K562 (cell line): ENCODE measurements around the gene ZNF516. TPM values are rescaled to one million over a fixed set of nuclear protein-coding genes. Genes with fewer than 3 reads are reported as not detected.

Source experiments
- CHD2 ChIP-seq: IDR thresholded peaks from 2 replicates; pipeline ENCODE4 v1.6.1; 2011; ENCODE audit warnings: low read depth, low read length
- EP300 ChIP-seq: IDR thresholded peaks from 2 replicates; pipeline ENCODE4 v1.6.1; 2012; ENCODE audit warnings: low read length, improper control_type of control experiment
- GTF2F1 ChIP-seq: IDR thresholded peaks from 2 replicates; pipeline ENCODE4 v1.6.1; 2011; ENCODE audit warnings: low read depth, low read length, improper control_type of control experiment
- HDAC8 ChIP-seq: fragments of 450-650 bp; IDR thresholded peaks from 2 replicates; pipeline ENCODE4 v1.6.1; 2016; ENCODE audit warnings: mild to moderate bottlenecking, missing genetic modification characterization, moderate library complexity, missing compliant biosample characterization
- HDGF ChIP-seq: fragments of 450-650 bp; IDR thresholded peaks from 2 replicates; pipeline ENCODE4 v1.6.1; 2016
- HNRNPUL1 ChIP-seq: fragments of 200-400 bp; formaldehyde crosslinking; IDR thresholded peaks from 2 replicates; pipeline ENCODE4 v1.6.1; 2017; ENCODE audit warnings: low read length
- KDM4B ChIP-seq, 2 experiments: fragments of 450-650 bp in 1 of 2; sonication (generic) in 1 of 2; IDR thresholded peaks; 2 replicates each; pipeline ENCODE4 v1.6.1; 2016 to 2017; ENCODE audit warnings: borderline replicate concordance in 2 of 2, antibody characterized with exemption in 1 of 2, low read depth in 1 of 2, mild to moderate bottlenecking in 1 of 2
- KDM5B ChIP-seq: fragments of 200-600 bp; sonication (generic); IDR thresholded peaks from 2 replicates; pipeline ENCODE4 v1.6.1; 2012; ENCODE audit warnings: low read depth, mild to moderate bottlenecking, moderate library complexity, low read length, control low read depth, inconsistent platforms; ENCODE audit not compliant: insufficient replicate concordance
- POLR3G ChIP-seq: IDR thresholded peaks from 2 replicates; pipeline ENCODE4 v1.6.1; 2011; ENCODE audit not compliant: insufficient read length, insufficient replicate concordance; ENCODE audit errors: extremely low read depth
- ZNF212 ChIP-seq: fragments of 450-650 bp; formaldehyde crosslinking; IDR thresholded peaks from 2 replicates; pipeline ENCODE4 v1.4.0; 2020; ENCODE audit warnings: mild to moderate bottlenecking
- polyA plus RNA-seq, 8 experiments: library from polyadenylated mRNA; depleted of rRNA in 4 of 8; stranded (reverse) in 5 of 8; unstranded in 3 of 8; fragments of >200 nt; fragmentation: Nextera tagmentation in 2 of 8; fragmentation: Illumina TruSeq in 1 of 8; extraction: Ambion mirVana in 2 of 8; extraction: Trizol in 1 of 8; gene quantifications; 2 replicates each; pipeline versions ENCODE4 v1.2.1 to v1.2.3, GENCODE V29; 2011 to 2014; ENCODE audit warnings: inconsistent platforms in 1 of 8, missing spikeins in 1 of 8
- total RNA-seq, 7 experiments: library from RNA; depleted of rRNA in 6 of 7; stranded (reverse); fragments of >200 nt in 6 of 7; fragmentation: Illumina TruSeq in 2 of 7; extraction: Trizol in 2 of 7; gene quantifications; 2 replicates each; pipeline versions ENCODE4 v1.2.1 to v1.2.3, GENCODE V29; 2011 to 2021; ENCODE audit warnings: low replicate concordance in 1 of 7
- TF ChIP-seq, protein P1 (sequence below): fragments of 450-650 bp; formaldehyde crosslinking; conservative IDR thresholded peaks from 2 replicates; pipeline ENCODE4 v1.4.0; 2022; ENCODE audit warnings: mild to moderate bottlenecking, missing genetic modification characterization
- TF ChIP-seq, protein P2 (sequence below): fragments of 450-650 bp; IDR thresholded peaks from 2 replicates; pipeline ENCODE4 v1.6.1; 2017; ENCODE audit warnings: antibody characterized with exemption, mild to moderate bottlenecking
- TF ChIP-seq, protein P3 (sequence below): fragments of 150-350 bp; conservative IDR thresholded peaks from 2 replicates; pipeline ENCODE4 v1.6.1; 2014; ENCODE audit warnings: low read length
- TF ChIP-seq, protein P4 (sequence below), 2 experiments: fragments of 450-650 bp; IDR thresholded peaks; 2 replicates each; pipeline ENCODE4 v1.6.1; 2018; ENCODE audit warnings: mild to moderate bottlenecking in 2 of 2, low read depth in 1 of 2; ENCODE audit not compliant: partially characterized antibody in 2 of 2

The ZNF516 gene
- total and polyA plus RNA-seq, 9 of the 15 experiments (the other 6 are each of a cell fraction or from before 2014, with no cell fraction given): 0.04 to 0.20 (median 0.08) TPM; not detected in 3

DNA sequence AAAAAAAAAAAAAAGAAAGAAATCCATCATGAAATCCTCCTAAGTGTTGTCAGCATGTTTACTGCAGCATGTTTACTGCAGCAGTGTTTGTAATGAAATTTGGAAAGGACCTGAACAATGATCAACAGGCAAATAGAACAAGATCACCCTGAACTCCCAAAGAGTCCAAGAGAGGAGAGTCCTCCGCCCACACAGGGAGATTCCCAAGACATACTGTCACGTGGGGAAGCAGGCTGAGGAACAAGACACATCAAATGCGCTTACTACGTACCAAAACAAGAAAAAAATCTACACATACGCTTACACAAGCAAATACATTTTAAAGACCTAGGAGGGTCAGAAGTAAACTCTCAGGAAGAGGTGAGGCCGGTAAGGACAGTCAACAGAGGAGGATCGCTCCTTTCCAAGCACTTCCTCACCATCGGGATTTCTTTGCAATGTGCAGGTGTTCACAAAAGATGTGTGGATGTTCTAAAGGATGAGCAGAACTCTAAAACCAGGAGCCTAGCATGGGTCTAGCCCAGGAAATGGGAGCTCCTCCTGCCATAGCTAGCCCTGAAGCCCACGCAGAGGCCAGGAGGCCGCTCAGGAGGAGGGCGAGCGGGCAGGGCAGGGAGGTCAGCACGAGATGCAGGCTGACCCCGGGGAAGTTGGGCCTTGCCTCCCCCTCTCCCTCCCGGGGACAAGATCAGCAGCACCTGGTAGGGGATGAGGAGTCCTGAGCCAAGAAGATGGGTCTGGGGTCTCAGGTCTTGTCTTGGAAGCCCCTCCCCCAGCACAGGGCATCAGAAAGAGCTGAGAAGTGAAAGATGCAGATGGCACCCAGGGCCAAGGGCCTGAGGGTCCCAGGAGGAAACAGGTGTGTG is 66.4 kb downstream of the ZNF516 start (continued):
- TF ChIP-seq, protein P1, sequence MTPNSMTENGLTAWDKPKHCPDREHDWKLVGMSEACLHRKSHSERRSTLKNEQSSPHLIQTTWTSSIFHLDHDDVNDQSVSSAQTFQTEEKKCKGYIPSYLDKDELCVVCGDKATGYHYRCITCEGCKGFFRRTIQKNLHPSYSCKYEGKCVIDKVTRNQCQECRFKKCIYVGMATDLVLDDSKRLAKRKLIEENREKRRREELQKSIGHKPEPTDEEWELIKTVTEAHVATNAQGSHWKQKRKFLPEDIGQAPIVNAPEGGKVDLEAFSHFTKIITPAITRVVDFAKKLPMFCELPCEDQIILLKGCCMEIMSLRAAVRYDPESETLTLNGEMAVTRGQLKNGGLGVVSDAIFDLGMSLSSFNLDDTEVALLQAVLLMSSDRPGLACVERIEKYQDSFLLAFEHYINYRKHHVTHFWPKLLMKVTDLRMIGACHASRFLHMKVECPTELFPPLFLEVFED (CRISPR knock-in tag): no peak
- no peak for TF ChIP-seq CHD2
- TF ChIP-seq GTF2F1: no peak
- no peak for TF ChIP-seq HNRNPUL1
- TF ChIP-seq EP300: no peak
- TF ChIP-seq, protein P2, sequence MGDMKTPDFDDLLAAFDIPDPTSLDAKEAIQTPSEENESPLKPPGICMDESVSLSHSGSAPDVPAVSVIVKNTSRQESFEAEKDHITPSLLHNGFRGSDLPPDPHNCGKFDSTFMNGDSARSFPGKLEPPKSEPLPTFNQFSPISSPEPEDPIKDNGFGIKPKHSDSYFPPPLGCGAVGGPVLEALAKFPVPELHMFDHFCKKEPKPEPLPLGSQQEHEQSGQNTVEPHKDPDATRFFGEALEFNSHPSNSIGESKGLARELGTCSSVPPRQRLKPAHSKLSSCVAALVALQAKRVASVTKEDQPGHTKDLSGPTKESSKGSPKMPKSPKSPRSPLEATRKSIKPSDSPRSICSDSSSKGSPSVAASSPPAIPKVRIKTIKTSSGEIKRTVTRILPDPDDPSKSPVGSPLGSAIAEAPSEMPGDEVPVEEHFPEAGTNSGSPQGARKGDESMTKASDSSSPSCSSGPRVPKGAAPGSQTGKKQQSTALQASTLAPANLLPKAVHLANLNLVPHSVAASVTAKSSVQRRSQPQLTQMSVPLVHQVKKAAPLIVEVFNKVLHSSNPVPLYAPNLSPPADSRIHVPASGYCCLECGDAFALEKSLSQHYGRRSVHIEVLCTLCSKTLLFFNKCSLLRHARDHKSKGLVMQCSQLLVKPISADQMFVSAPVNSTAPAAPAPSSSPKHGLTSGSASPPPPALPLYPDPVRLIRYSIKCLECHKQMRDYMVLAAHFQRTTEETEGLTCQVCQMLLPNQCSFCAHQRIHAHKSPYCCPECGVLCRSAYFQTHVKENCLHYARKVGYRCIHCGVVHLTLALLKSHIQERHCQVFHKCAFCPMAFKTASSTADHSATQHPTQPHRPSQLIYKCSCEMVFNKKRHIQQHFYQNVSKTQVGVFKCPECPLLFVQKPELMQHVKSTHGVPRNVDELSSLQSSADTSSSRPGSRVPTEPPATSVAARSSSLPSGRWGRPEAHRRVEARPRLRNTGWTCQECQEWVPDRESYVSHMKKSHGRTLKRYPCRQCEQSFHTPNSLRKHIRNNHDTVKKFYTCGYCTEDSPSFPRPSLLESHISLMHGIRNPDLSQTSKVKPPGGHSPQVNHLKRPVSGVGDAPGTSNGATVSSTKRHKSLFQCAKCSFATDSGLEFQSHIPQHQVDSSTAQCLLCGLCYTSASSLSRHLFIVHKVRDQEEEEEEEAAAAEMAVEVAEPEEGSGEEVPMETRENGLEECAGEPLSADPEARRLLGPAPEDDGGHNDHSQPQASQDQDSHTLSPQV: no peak
- TF ChIP-seq KDM4B (IDR thresholded peaks at IDR 0.05; ENCODE audit: borderline replicate concordance in 2 of 2, low read depth in 1 of 2): no peak
- TF ChIP-seq HDAC8 (tag): no peak
- TF ChIP-seq, protein P3, sequence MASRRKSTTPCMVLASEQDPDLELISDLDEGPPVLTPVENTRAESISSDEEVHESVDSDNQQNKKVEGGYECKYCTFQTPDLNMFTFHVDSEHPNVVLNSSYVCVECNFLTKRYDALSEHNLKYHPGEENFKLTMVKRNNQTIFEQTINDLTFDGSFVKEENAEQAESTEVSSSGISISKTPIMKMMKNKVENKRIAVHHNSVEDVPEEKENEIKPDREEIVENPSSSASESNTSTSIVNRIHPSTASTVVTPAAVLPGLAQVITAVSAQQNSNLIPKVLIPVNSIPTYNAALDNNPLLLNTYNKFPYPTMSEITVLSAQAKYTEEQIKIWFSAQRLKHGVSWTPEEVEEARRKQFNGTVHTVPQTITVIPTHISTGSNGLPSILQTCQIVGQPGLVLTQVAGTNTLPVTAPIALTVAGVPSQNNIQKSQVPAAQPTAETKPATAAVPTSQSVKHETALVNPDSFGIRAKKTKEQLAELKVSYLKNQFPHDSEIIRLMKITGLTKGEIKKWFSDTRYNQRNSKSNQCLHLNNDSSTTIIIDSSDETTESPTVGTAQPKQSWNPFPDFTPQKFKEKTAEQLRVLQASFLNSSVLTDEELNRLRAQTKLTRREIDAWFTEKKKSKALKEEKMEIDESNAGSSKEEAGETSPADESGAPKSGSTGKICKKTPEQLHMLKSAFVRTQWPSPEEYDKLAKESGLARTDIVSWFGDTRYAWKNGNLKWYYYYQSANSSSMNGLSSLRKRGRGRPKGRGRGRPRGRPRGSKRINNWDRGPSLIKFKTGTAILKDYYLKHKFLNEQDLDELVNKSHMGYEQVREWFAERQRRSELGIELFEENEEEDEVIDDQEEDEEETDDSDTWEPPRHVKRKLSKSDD: no peak
- TF ChIP-seq, protein P4, sequence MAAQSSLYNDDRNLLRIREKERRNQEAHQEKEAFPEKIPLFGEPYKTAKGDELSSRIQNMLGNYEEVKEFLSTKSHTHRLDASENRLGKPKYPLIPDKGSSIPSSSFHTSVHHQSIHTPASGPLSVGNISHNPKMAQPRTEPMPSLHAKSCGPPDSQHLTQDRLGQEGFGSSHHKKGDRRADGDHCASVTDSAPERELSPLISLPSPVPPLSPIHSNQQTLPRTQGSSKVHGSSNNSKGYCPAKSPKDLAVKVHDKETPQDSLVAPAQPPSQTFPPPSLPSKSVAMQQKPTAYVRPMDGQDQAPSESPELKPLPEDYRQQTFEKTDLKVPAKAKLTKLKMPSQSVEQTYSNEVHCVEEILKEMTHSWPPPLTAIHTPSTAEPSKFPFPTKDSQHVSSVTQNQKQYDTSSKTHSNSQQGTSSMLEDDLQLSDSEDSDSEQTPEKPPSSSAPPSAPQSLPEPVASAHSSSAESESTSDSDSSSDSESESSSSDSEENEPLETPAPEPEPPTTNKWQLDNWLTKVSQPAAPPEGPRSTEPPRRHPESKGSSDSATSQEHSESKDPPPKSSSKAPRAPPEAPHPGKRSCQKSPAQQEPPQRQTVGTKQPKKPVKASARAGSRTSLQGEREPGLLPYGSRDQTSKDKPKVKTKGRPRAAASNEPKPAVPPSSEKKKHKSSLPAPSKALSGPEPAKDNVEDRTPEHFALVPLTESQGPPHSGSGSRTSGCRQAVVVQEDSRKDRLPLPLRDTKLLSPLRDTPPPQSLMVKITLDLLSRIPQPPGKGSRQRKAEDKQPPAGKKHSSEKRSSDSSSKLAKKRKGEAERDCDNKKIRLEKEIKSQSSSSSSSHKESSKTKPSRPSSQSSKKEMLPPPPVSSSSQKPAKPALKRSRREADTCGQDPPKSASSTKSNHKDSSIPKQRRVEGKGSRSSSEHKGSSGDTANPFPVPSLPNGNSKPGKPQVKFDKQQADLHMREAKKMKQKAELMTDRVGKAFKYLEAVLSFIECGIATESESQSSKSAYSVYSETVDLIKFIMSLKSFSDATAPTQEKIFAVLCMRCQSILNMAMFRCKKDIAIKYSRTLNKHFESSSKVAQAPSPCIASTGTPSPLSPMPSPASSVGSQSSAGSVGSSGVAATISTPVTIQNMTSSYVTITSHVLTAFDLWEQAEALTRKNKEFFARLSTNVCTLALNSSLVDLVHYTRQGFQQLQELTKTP (IDR thresholded peaks at IDR 0.05; ENCODE audit: low read depth in 1 of 2, partially characterized antibody in 2 of 2): no peak
- TF ChIP-seq HDGF: no peak
- no peak for TF ChIP-seq KDM5B
- TF ChIP-seq ZNF212 (CRISPR knock-in tag): no peak
- TF ChIP-seq POLR3G: no peak
